ENCODE results near the gene IRAK2.

GRCh38 chr3:10162185-10162584 lies 2.5 kb upstream of the IRAK2 start:
- TF ChIP-seq, protein P1, sequence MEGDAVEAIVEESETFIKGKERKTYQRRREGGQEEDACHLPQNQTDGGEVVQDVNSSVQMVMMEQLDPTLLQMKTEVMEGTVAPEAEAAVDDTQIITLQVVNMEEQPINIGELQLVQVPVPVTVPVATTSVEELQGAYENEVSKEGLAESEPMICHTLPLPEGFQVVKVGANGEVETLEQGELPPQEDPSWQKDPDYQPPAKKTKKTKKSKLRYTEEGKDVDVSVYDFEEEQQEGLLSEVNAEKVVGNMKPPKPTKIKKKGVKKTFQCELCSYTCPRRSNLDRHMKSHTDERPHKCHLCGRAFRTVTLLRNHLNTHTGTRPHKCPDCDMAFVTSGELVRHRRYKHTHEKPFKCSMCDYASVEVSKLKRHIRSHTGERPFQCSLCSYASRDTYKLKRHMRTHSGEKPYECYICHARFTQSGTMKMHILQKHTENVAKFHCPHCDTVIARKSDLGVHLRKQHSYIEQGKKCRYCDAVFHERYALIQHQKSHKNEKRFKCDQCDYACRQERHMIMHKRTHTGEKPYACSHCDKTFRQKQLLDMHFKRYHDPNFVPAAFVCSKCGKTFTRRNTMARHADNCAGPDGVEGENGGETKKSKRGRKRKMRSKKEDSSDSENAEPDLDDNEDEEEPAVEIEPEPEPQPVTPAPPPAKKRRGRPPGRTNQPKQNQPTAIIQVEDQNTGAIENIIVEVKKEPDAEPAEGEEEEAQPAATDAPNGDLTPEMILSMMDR (conservative IDR thresholded peaks at IDR 0.05; ENCODE audit: low read depth, low read length) = no peak
- no peak for TF ChIP-seq EZH2 (IDR thresholded peaks at IDR 0.05; ENCODE audit: borderline replicate concordance, low read depth, low read length, poor library complexity, severe bottlenecking)
